Endothelial cell of umbilical vein (primary cell): ENCODE measurements around the gene FBXO3. TPM values are rescaled to one million over a fixed set of nuclear protein-coding genes. Genes with fewer than 3 reads are reported as not detected.

Experiments used
- BruUV-seq: library from RNA; stranded (reverse); fragments of 400-500 nt; replicated peaks from 2 replicates; lab custom pipeline; 2021; lab: Mats Ljungman, UMichigan
- CTCF ChIA-PET: fragments of 300-600, 350-600 bp; sonication (Branson Sonifier 250); formaldehyde crosslinking; loops from one replicate; lab custom pipeline; 2021; ENCODE audit warnings: antibody characterized with exemption, inconsistent platforms; lab: Charles Lee
- POLR2A ChIA-PET: fragments of 300-600, 350-600 bp; sonication (Branson Sonifier 250); formaldehyde crosslinking; loops from one replicate; lab custom pipeline; 2021; ENCODE audit warnings: antibody characterized with exemption, inconsistent platforms; lab: Charles Lee
- DNase-seq: peaks from one replicate; pipeline ENCODE4 v3.0.0-alpha.2; 2011; ENCODE audit warnings: low read depth, low spot score
- FAIRE-seq: peaks from 2 replicates; lab custom pipeline; 2011; peaks lifted over from hg19 to GRCh38; lab: Jason Lieb, UNC
- H2AFZ ChIP-seq: 2 replicates; pipeline ENCODE4 v1.6.0; 2012; ENCODE audit warnings: low read depth, low read length, control low read depth, inconsistent platforms
- H3K27ac ChIP-seq: 2 replicates; pipeline ENCODE4 v1.5.1; 2011; ENCODE audit warnings: low read depth, mild to moderate bottlenecking, control low read depth, low read length, moderate library complexity; ENCODE audit not compliant: insufficient read depth
- H3K27me3 ChIP-seq, 2 experiments: 2 replicates each; pipeline versions ENCODE4 v1.6.0 to v1.6.1; 2011; ENCODE audit warnings: low read length in 2 of 2, mixed read lengths in 1 of 2; ENCODE audit not compliant: control insufficient read depth in 2 of 2, insufficient read depth in 2 of 2
- H3K36me3 ChIP-seq, 2 experiments: 2 replicates in 1 of 2; 3 replicates in 1 of 2; pipeline ENCODE4 v1.5.1; 2011; ENCODE audit warnings: low read length in 2 of 2, mild to moderate bottlenecking in 1 of 2, moderate library complexity in 1 of 2; ENCODE audit not compliant: control insufficient read depth in 2 of 2, insufficient read depth in 2 of 2; ENCODE audit errors: extremely low read depth in 1 of 2
- H3K4me1 ChIP-seq: 3 replicates; pipeline ENCODE4 v1.5.1; 2011; ENCODE audit warnings: mild to moderate bottlenecking, low read length; ENCODE audit not compliant: control insufficient read depth, insufficient read depth; ENCODE audit errors: extremely low read depth
- H3K4me2 ChIP-seq: 2 replicates; pipeline ENCODE4 v1.6.1; 2011; ENCODE audit warnings: low read length, control low read depth, mixed read lengths; ENCODE audit not compliant: insufficient read depth
- H3K4me3 ChIP-seq, 3 experiments: fragments of 200-600 bp in 1 of 3; sonication (generic), shearing (Covaris generic) in 1 of 3; replicated peaks in 1 of 3; 2 replicates each; pipeline ENCODE4 v1.5.1; 2011 to 2016; ENCODE audit warnings: control low read depth in 3 of 3, low read length in 3 of 3, mild to moderate bottlenecking in 2 of 3, inconsistent platforms in 1 of 3, low read depth in 1 of 3, moderate library complexity in 1 of 3; ENCODE audit not compliant: insufficient read depth in 1 of 3
- H3K79me2 ChIP-seq: 2 replicates; pipeline ENCODE4 v1.6.0; 2012; ENCODE audit warnings: low read length, inconsistent platforms; ENCODE audit not compliant: control insufficient read depth, insufficient read depth
- H3K9ac ChIP-seq: replicated peaks from 2 replicates; pipeline ENCODE3; 2011; ENCODE audit warnings: low read length, control low read depth; ENCODE audit not compliant: insufficient read depth; ENCODE audit errors: extremely low read depth
- H3K9me1 ChIP-seq: replicated peaks from 3 replicates; pipeline ENCODE4 v1.6.0; 2011; ENCODE audit warnings: mild to moderate bottlenecking, low read length; ENCODE audit not compliant: control insufficient read depth, insufficient read depth; ENCODE audit errors: extremely low read depth
- H3K9me3 ChIP-seq: replicated peaks from 2 replicates; pipeline ENCODE4 v1.5.1; 2012; ENCODE audit warnings: low read length, inconsistent platforms; ENCODE audit not compliant: control insufficient read depth, insufficient read depth
- H4K20me1 ChIP-seq: replicated peaks from 2 replicates; pipeline ENCODE3; 2011; ENCODE audit warnings: mild to moderate bottlenecking, low read length; ENCODE audit not compliant: control insufficient read depth, insufficient read depth; ENCODE audit errors: extremely low read depth
- CTCF ChIP-seq, 2 donors: IDR thresholded peaks; 1 replicate in 1 of 2; 2 replicates in 1 of 2; pipeline ENCODE4 v1.5.1; 2011; ENCODE audit warnings: low read length in 2 of 2, mild to moderate bottlenecking in 2 of 2, moderate library complexity in 2 of 2, control low read depth in 1 of 2, inconsistent platforms in 1 of 2, low read depth in 1 of 2; ENCODE audit not compliant: insufficient read depth in 1 of 2; ENCODE audit errors: extremely low read depth in 1 of 2
- FOS ChIP-seq: IDR thresholded peaks from 2 replicates; pipeline ENCODE4 v1.6.1; 2011; ENCODE audit warnings: mild to moderate bottlenecking, low read length, moderate library complexity, borderline replicate concordance; ENCODE audit not compliant: insufficient read depth
- GATA2 ChIP-seq: IDR thresholded peaks from 2 replicates; pipeline ENCODE4 v1.7.0; 2011; ENCODE audit warnings: low read depth, mild to moderate bottlenecking, moderate library complexity, mixed read lengths, low read length; ENCODE audit not compliant: insufficient read length, insufficient read depth
- POLR2A ChIP-seq: IDR thresholded peaks from 2 replicates; pipeline ENCODE4 v1.6.1; 2012; ENCODE audit warnings: low read depth, mild to moderate bottlenecking, control low read depth, low read length
- POLR2AphosphoS5 ChIP-seq: IDR thresholded peaks from 2 replicates; pipeline ENCODE4 v1.6.1; 2012; ENCODE audit warnings: low read depth, mild to moderate bottlenecking, control low read depth, low read length, moderate library complexity; ENCODE audit not compliant: insufficient read depth
- dilution Hi-C: fragments of 300-500 bp; cut with MboI; formaldehyde crosslinking; loops from one replicate; pipeline ENCODE4 v1.15.0; 2019; ENCODE audit warnings: low sequenced_read_pairs; ENCODE audit not compliant: extremely low pct_ligation_motif_present
- intact Hi-C: fragments of 100-400 bp; cut with micrococcal nuclease; formaldehyde crosslinking; loops from one replicate; pipeline ENCODE4 v1.10.0; 2022
- polyA plus RNA-seq, 4 experiments: library from polyadenylated mRNA; depleted of rRNA in 3 of 4; stranded (reverse) in 3 of 4; unstranded in 1 of 4; fragments of >200 nt; gene quantifications; 2 replicates each; pipeline versions ENCODE4 v1.2.1 to v1.2.3, GENCODE V29; 2011 to 2012; ENCODE audit warnings: missing spikeins in 1 of 4
- total RNA-seq: library from RNA; stranded (reverse); gene quantifications from 2 replicates; pipeline ENCODE4 v1.2.3, GENCODE V29; 2021

The FBXO3 gene
- total and polyA plus RNA-seq, 2 donors (not counting 3 experiments of a cell fraction or from before 2014, with no cell fraction given): 18.0 to 23.1 TPM

GRCh38 chr11:33719587-33719986, 54.7 kb downstream of the FBXO3 start:
- H3K79me2 ChIP-seq: peaks cover 99% of the 10 kb centered on the region
- no peak overlapping the region for H3K9ac ChIP-seq
- no peaks in the 10 kb centered on the region for H3K9me3 ChIP-seq
- no TSS peak for BruUV-seq
- H3K27me3 ChIP-seq: no peaks in the 10 kb centered on the region
- peaks cover 26 to 40% of the 10 kb centered on the region in 2 experiments for H3K36me3 ChIP-seq
- dilution Hi-C loops (no loop called here), intact Hi-C loops (no loop called here)
- H2AFZ ChIP-seq: no peak overlapping the region
- no peak overlapping the region for H3K4me2 ChIP-seq
- H3K27ac ChIP-seq: peak overlapping the region; percentile 99
- ChIA-PET CTCF (interaction anchor here (2.8 to 13.8 kb wide), 2 partner anchors 17 to 22 kb away, joined by 9 to 254 read pairs; partner anchors contain the start of gene CD59), POLR2A (no interaction called here)
- TF ChIP-seq CTCF (IDR thresholded peaks at IDR 0.05; ENCODE audit: extremely low read depth in 1 of 2, insufficient read depth in 1 of 2, low read depth in 1 of 2, low read length in 2 of 2) (no peak), GATA2 (no peak), POLR2AphosphoS5 (peak; percentile 5), FOS (no peak)
- H3K9me1 ChIP-seq: no peaks in the 10 kb centered on the region
- no peaks in the 10 kb centered on the region for H4K20me1 ChIP-seq
- FAIRE-seq (no peak), DNase-seq (no peak)
- H3K4me1 ChIP-seq: peaks cover 60% of the 10 kb centered on the region
- H3K4me3 ChIP-seq: no peak overlapping the region

GRCh38 chr11:33718440-33718839, 55.9 kb downstream of the FBXO3 start:
- Histone ChIP-seq H3K79me2 (peaks cover 99% of the 10 kb centered on the region), H3K27ac (no peak overlapping the region), H3K9me1 (no peaks in the 10 kb centered on the region), H4K20me1 (no peaks in the 10 kb centered on the region), H3K9me3 (no peaks in the 10 kb centered on the region), H3K36me3 (peaks cover 28 to 47% of the 10 kb centered on the region in 2 experiments), H3K9ac (no peak overlapping the region), H3K27me3 (no peaks in the 10 kb centered on the region), H3K4me1 (peaks cover 51% of the 10 kb centered on the region), H3K4me3 (no peak overlapping the region), H2AFZ (no peak overlapping the region), H3K4me2 (no peak overlapping the region)
- TF ChIP-seq FOS: no peak
- peak; percentile 8 for TF ChIP-seq POLR2A
- ChIA-PET CTCF (interaction anchor here (13.8 kb wide), 1 partner anchor 23 kb away, joined by 254 read pairs; no protein-coding TSS in a partner anchor), POLR2A (no interaction called here)
- intact Hi-C loops: no loop called here
- FAIRE-seq (no peak), DNase-seq (no peak)
- no TSS peak for BruUV-seq
- dilution Hi-C loops: no loop called here
